ENCODE data around the gene EHF.

EHF gene

GRCh38 chr11:34656062-34656720 lies 35.3 kb downstream of the EHF start:
- H3K9me3 ChIP-seq (ENCODE audit: insufficient read depth, low read length) = no peaks in the 10 kb centered on the region
- TF ChIP-seq EZH2phosphoT487 (conservative IDR thresholded peaks at IDR 0.05; ENCODE audit: low read length) (no peak), CTCF (IDR thresholded peaks at IDR 0.05; ENCODE audit: insufficient read depth, low read length, poor library complexity, severe bottlenecking) (no peak)
- H3K36me3 ChIP-seq (ENCODE audit: low read length) = no peaks in the 10 kb centered on the region
- no peak overlapping the region for H2AFZ ChIP-seq (ENCODE audit: low read depth, low read length, severe bottlenecking)
- no peak overlapping the region for H3K9ac ChIP-seq (ENCODE audit: low read length)
- H3K27ac ChIP-seq (ENCODE audit: low read depth, low read length) = no peak overlapping the region
- H3K4me2 ChIP-seq (ENCODE audit: low read depth, low read length, poor library complexity, severe bottlenecking) = no peak overlapping the region
- no peaks in the 10 kb centered on the region for H3K27me3 ChIP-seq (ENCODE audit: low read length)
- no peak overlapping the region for H3K4me3 ChIP-seq (ENCODE audit: insufficient read depth, low read length, poor library complexity, severe bottlenecking)
- no peaks in the 10 kb centered on the region for H3K9me2 ChIP-seq (replicated peaks; ENCODE audit: insufficient read depth, low read length)
- no peaks in the 10 kb centered on the region for H3K79me2 ChIP-seq (ENCODE audit: insufficient read depth, low read length)
- no peaks in the 10 kb centered on the region for H4K20me1 ChIP-seq (ENCODE audit: low read depth, low read length)
- no peaks in the 10 kb centered on the region for H3F3A ChIP-seq (ENCODE audit: insufficient read depth)

DNA sequence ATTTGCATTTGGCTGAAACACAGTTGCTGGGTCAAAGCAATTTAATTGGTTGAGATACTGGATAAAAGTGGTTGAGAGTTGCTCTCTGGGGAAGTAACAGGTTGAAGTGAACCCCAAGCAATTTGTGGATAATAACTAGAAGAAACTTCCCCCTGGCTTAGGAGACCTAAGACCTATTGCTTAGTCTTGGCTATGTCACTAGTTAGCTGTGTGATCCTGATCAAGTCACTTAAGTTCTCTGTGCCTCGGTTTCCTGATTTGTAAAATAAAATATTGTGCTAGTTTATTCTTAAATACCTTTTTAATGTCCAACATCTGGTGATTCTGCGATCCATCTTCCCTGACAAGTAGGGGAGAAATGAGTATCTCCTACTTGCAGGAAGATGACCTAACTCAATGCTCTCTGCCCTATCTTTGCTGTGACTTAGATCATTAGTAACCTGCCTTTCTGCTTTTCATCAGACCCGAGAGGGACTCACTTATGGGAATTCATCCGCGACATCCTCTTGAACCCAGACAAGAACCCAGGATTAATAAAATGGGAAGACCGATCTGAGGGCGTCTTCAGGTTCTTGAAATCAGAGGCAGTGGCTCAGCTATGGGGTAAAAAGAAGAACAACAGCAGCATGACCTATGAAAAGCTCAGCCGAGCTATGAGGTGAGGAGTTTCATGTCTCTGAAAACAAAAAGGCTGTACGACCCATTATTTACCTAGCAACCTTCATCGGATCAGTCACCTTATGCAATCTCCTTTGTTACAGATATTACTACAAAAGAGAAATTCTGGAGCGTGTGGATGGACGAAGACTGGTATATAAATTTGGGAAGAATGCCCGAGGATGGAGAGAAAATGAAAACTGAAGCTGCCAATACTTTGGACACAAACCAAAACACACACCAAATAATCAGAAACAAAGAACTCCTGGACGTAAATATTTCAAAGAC lies 37.5 kb downstream of the EHF start:
- H3F3A ChIP-seq (ENCODE audit: insufficient read depth) = no peaks in the 10 kb centered on the region
- no peaks in the 10 kb centered on the region for H3K36me3 ChIP-seq (ENCODE audit: low read length)
- no peaks in the 10 kb centered on the region for H4K20me1 ChIP-seq (ENCODE audit: low read depth, low read length)
- TF ChIP-seq EZH2phosphoT487 (conservative IDR thresholded peaks at IDR 0.05; ENCODE audit: low read length) (no peak), CTCF (IDR thresholded peaks at IDR 0.05; ENCODE audit: insufficient read depth, low read length, poor library complexity, severe bottlenecking) (no peak)
- H3K79me2 ChIP-seq (ENCODE audit: insufficient read depth, low read length) = no peaks in the 10 kb centered on the region
- no peak overlapping the region for H3K27ac ChIP-seq (ENCODE audit: low read depth, low read length)
- H2AFZ ChIP-seq (ENCODE audit: low read depth, low read length, severe bottlenecking) = no peak overlapping the region
- H3K4me2 ChIP-seq (ENCODE audit: low read depth, low read length, poor library complexity, severe bottlenecking) = no peak overlapping the region
- H3K9me3 ChIP-seq (ENCODE audit: insufficient read depth, low read length) = no peaks in the 10 kb centered on the region
- no peaks in the 10 kb centered on the region for H3K9me2 ChIP-seq (replicated peaks; ENCODE audit: insufficient read depth, low read length)
- H3K9ac ChIP-seq (ENCODE audit: low read length) = no peak overlapping the region
- no peaks in the 10 kb centered on the region for H3K27me3 ChIP-seq (ENCODE audit: low read length)
- H3K4me3 ChIP-seq (ENCODE audit: insufficient read depth, low read length, poor library complexity, severe bottlenecking) = no peak overlapping the region

- H3K36me3 ChIP-seq (ENCODE audit: low read length) = no peaks in the 10 kb centered on the region
- no peak overlapping the region for H3K27ac ChIP-seq (ENCODE audit: low read depth, low read length)
- no peak overlapping the region for H3K9ac ChIP-seq (ENCODE audit: low read length)
- H3K4me2 ChIP-seq (ENCODE audit: low read depth, low read length, poor library complexity, severe bottlenecking) = no peak overlapping the region
- H2AFZ ChIP-seq (ENCODE audit: low read depth, low read length, severe bottlenecking) = no peak overlapping the region
- no peaks in the 10 kb centered on the region for H3F3A ChIP-seq (ENCODE audit: insufficient read depth)
- no peaks in the 10 kb centered on the region for H3K79me2 ChIP-seq (ENCODE audit: insufficient read depth, low read length)
- no peak overlapping the region for H3K4me3 ChIP-seq (ENCODE audit: insufficient read depth, low read length, poor library complexity, severe bottlenecking)
- H3K9me3 ChIP-seq (ENCODE audit: insufficient read depth, low read length) = no peaks in the 10 kb centered on the region
- H3K27me3 ChIP-seq (ENCODE audit: low read length) = no peaks in the 10 kb centered on the region
- TF ChIP-seq EZH2phosphoT487 (conservative IDR thresholded peaks at IDR 0.05; ENCODE audit: low read length) (no peak), CTCF (IDR thresholded peaks at IDR 0.05; ENCODE audit: insufficient read depth, low read length, poor library complexity, severe bottlenecking) (no peak)
- no peaks in the 10 kb centered on the region for H4K20me1 ChIP-seq (ENCODE audit: low read depth, low read length)
- no peaks in the 10 kb centered on the region for H3K9me2 ChIP-seq (replicated peaks; ENCODE audit: insufficient read depth, low read length)
Observed at GRCh38 chr11:34659096-34659733, 38.3 kb downstream of the EHF start.
